GM19438 (cell line): ENCODE data around the gene RGS9.

Experiments used
- ATAC-seq: cut with Tn5 transposase; IDR thresholded peaks from one replicate; pipeline ENCODE4 v1.9.1; 2021; ENCODE audit warnings: low read depth; ENCODE audit not compliant: unreplicated experiment

RGS9 gene

DNA sequence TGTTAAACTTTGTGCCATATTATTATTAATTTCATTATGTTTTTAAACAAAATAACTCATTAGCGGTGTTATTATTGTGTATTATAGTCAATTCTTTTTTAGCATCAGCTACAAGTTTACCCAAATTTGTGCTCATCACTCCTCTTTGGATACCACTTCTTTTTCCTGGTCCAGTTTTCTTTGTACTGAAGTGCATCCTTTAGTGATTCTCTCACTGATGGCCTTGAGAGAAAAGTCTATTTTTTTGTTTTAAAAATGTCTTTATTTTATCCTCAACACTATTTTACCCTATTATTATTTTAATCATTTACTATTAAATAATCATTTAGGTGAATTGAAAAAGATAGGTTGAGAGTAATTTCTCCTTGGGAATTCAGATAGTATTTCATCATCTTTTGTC is 99.2 kb downstream of the RGS9 start:
- ATAC-seq = no peak

DNA sequence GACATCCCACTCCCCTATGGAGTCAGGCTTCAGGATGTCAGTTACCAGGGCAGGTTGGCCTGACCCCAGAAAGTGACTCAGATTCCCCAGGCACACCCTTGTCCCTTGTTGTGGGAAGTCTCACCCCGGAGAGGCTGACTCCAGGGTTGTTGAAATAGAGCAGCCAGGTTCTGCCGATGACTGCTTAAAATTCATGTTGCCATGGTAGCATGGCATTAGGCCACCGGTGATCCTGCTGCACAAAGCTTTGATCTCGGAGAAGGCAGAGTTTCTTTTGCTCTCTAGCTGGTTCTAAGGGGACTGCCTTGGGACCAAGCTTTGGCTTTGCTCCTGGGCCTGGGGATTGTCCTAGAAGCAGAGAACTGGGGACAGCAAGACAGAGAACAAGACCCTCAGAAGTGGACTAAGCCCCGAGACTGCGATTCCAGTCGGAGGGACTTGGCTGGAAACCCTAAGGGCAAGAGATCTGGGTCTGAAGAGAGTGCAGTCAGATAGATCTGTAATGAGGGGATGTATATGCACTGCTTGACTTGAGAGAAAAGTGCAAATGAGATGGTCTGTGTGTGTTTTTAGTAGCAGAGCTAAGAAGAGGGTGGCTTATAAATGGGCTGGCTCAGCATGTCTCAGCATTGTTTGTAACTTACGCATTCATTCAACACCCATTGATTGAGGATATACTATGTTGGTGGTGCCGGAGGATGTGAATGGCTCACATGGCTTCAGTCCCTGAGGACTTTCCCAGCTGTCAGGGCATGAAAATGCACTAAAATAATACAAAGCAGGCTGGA is 106.9 kb downstream of the RGS9 start:
- ATAC-seq = no peak

DNA sequence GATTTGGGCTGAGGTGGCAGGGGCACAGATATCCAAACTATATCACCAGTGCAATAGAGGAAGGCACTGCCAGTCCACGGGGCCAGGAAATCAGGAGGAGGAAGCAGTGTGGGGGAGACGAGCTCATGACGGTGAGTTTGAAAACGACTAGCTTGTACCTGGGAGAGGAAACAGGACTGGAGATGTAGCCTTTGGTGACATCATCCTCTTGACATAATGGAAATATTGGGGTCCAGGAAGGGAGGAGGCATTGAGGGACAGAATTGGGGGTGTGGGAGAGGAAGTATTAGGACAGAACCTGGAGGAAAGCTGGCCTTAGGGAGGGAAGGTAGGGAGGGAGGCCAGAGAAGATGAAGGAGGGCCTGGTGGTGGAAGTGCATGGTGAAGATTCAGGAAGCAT is 109.1 kb downstream of the RGS9 start:
- no peak for ATAC-seq

DNA sequence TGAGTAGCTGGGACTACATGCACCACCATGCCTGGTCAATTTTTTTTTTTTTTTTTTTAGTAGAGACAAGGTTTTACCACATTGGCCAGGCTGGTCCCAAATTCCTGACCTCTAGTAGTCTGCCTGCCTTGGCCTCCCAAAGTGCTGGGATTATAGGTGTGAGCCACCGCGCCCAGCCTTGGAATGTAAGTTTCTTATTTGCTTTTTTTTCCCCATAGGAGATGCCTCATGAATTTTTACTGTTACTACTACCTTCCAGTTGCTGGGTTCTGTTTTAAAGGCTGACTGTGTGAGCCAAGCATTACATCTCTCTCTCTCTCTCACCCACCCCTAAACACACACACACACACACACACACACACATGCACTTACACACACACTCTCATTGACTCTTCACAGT is 112.6 kb downstream of the RGS9 start:
- no peak for ATAC-seq

DNA sequence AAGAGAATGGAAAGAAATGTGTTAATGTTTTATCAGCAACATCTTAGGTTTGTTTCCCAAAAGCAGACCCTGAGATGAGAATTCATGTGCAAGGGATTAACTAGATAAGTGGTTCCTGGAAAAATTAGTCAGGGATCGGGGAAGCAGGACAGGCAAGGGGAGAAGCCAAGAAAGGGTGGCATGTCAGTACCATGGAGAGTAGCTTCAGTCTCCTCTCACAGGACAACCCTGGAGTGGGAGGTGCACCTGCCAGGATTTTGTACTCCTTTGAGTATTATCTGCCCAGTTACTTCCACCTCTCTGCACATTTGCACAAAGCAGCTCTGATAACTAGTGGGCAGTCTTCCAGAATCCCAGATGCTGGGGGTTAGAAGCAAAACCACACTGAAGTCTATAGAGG is 117.0 kb downstream of the RGS9 start:
- ATAC-seq = no peak

DNA sequence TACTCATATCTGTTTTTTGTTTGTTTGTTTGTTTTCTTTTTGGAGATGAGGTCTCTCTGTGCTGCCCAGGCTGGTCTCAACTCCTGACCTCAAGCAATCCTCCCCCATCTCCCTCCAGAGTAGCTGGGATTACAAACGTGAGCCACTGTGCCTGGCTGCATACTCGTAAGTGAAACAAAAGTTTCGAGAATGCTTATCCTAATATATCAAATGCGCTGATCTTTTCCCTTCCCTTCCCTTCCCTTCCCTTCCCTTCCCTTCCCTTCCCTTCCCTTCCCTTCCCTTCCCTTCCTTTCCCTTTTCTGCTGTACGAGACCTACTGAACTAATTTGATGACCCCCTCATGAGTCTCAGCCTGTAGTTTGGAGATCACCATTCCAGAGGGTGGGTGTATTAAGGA is 122.1 kb downstream of the RGS9 start:
- ATAC-seq = no peak

DNA sequence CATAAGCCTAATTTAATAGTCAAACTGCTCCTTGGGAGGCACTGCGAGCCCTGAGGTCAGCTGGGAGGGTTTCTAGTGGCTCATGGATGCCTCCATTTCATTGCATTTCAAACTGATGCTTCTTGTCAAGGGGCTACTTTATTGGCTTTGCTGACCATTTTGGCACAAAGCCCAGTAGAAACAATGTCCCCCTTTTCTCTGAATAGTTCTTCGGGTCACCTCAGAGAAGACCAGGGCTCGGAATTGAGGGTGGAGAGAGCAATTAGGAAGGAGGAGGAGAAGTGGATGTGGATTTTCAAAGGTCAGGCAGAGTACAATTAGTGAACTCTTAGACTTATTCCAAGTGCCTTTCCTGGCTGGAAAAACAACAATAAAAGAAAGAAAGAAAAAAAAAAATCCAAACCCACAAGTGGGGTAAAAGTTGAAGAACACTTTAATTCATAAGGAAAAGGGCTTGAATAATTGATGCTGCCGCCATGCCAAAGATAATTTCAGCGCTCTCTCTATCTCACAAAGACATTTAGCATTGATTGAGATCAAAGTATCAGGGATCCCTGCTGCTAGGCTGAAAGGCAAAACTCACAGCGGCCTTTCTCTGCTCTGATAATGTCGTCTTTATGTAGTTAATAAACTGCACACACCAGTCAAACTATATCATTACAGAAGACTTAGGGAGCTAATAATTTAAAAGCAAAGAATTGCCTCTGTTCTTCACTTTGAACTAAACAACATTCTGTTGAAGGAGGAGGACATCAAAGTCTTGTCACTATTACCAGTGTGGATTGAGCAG is 122.7 kb downstream of the RGS9 start:
- no peak for ATAC-seq

DNA sequence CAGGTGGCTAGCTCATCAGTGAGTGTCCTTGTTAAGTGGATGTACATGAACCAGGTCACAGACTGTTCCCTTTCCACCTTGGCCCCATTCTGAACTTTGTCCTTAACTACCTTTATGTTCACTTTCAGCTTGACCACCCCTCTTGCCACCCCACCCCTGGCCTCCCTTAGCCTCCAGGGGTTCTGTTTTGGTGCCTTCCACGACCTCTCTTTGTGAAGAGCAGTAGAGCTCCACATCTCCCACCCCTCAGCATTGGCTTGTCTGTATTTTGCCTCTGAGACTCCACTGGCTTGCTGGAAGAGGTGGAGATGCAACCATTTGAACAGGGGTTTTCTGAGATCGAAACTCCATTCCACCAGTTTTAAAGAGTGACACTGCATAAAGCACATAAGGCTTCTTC is 123.5 kb downstream of the RGS9 start:
- ATAC-seq = no peak

DNA sequence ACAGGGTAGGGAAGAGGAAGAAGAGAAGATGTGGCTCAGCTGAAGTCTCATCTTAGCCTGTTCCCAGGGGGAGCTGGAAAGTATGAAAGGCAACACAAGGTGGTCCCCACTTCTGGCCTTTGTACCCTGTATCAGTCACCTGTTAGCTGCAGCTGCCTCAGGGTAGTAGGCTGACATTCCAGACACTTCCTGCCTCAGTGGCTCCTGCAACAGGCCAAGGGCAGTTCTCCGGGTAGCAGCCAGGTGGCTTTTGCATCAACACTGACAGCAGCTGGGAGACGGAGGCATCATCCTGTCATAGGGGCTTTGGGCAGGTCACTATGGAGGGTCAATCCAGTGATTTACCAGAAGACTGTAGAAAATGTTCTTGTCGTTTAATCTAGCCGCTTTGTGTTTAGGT is 124.0 kb downstream of the RGS9 start:
- ATAC-seq = no peak

DNA sequence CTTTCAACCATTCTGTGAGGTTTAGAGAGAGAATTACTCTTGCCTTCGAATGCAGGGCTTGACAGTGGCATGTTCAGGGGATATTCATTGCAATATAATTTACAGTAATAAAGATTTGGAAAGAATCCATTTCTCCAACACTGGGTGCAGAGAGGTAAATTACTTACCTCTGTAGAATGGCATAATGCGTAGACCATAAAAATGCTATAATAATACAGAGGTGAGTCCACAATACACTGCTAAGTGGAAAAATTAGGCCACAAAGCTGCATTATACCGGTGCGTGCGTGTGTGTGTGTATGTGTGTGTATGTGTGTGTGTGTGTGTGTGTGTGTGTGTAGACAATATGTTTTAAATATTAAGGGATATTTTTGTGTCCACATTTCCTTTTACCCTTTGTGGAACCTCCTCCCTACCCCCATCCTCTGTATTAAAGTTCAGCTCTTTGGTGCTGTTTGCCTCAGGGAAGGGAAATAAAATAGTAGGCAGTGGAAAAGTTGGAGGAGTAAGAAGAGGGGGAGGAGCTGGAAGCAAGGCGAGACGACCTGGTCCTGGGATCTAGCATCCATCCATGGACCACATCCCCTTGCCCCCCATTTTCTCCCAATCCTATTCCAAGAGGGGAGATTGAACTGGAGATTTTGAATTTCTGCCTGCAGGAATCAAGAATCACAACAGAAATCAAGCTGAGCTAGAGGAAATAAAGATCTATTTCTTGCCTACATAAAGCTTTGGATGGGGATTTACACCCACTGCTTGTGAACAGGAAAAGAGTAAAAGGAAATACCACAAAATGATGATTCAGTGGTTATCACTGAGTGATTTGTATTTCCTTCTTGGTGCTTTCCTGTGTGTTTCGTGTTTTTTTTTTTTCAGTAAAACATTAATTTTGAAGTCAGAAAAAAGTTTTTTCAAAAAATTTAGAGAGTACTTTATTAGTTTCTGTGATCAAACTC is 124.8 kb downstream of the RGS9 start:
- ATAC-seq = no peak

DNA sequence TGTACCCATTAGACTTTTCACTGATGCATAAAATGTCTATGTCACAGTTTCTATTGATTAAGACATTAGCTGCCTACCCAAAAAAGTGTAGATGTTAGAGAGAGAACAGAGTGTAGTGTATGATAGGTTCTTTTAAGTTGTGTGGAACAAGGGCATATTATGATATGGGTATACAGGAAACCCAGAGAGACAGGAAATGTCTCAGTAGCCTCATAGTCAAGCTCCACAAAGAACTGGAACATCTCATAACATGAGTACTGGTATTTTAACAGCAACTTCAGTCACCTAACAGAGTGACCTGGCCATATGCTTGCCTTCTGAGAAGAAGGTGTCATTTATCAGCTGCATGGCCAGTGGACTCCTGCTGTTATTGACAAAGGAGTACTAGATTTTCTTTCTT is 128.1 kb downstream of the RGS9 start:
- no peak for ATAC-seq

DNA sequence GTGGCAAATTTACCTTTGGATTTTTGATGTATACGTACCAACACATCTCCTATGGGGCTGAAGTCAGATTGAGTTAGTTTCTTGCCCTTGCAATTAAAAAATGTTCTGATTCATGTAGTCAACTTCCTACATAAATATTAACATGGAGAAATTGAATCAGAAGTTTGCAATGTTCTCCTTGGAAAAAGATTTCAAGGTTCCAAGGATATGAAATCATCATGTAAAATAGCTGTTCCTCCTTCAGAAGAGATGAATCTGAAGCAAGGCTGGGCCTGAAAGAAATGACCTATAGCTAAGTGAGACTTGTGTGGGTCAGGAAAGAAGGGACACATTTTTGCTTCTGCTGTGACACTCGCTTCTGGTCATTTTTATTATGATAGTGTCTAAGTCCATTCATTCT is 131.7 kb downstream of the RGS9 start:
- ATAC-seq = no peak

DNA sequence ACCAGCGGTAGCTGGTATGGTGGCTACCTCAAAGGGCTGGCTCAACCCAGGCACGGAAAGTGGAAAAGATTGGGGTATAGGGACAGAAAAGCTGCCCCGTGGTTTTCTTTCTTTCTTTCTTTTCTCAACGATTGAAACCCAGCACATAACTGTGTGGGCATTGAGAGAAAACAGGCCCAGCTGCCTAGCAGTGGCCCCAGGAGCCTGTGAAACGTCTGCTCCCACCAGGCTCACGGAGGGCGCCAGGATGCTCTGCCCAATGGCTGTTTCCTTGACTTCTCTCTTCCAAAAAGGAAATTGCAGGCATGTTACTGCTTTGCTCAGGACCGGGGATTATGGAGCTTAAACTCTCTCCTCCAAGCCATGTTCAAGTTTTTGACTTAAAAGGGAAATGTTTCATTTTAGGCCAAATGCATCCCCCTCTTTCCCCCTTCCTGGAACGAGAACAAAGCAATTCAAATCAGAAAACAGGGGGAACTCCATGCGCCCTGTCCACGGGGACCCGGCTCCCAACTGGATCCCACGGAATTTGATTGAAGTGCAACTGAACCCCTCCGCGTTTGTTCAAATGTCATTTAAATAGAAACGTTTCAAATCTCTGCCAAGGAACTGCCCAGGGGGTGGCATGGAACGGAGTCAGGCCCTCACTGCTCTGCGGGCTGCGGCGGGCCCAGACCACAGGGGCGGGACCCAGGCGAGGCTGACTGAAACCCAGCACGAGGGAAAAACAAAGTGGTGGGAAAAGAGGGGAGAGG is 133.5 kb downstream of the RGS9 start:
- ATAC-seq = no peak

DNA sequence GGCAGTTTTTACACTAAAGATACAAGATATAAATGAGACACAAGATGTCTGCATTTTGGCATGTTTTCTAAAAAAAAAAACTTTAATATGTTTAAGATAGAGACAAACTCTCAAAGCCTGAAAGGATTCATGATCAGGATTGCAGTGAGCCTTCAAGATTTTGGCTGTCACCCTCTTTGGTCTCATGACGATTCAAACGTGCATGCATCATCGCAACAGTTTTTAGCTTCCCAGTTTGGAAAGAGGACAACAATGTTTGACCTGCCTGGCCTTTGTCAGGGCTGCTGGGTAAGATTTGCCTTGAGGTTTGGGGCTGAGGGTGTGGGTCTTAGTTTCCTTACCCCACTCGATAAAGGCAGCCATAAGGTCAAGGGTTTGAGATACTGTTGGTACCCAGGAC is 134.1 kb downstream of the RGS9 start:
- ATAC-seq = no peak
